ENCODE measurements around the gene SLC15A3. TPM values are rescaled to one million over a fixed set of nuclear protein-coding genes. Genes with fewer than 3 reads are reported as not detected.

Gene SLC15A3
- total RNA-seq, 1 experiment from 2014 or later: 10.2 TPM

- TF ChIP-seq ATF6 (CRISPR knock-in tag; IDR thresholded peaks at IDR 0.05) (no peak), ZNF425 (CRISPR knock-in tag; conservative IDR thresholded peaks at IDR 0.05) (no peak), IRF1 (CRISPR knock-in tag; IDR thresholded peaks at IDR 0.05) (no peak), FOXK1 (CRISPR knock-in tag; IDR thresholded peaks at IDR 0.05) (no peak), FOXP1 (CRISPR knock-in tag; IDR thresholded peaks at IDR 0.05; ENCODE audit: borderline replicate concordance) (no peak), OVOL2 (CRISPR knock-in tag; IDR thresholded peaks at IDR 0.05; ENCODE audit: borderline replicate concordance) (no peak), MLX (CRISPR knock-in tag; IDR thresholded peaks at IDR 0.05) (no peak)
Observed at GRCh38 chr11:60905047-60905446, 46.9 kb downstream of the SLC15A3 start (continued).

- POLR2A ChIA-PET: no interaction called here
- CTCF ChIA-PET: interaction anchor here (1.9 kb wide), 1 partner anchor 15 kb away, joined by 7 read pairs; no protein-coding TSS in a partner anchor
- ATAC-seq (no peak), DNase-seq (ENCODE audit: low spot score) (no peak)
- no peak for TF ChIP-seq STAT6 (CRISPR knock-in tag; conservative IDR thresholded peaks at IDR 0.05; ENCODE audit: low read depth)
- TF ChIP-seq ZNF219 (CRISPR knock-in tag; IDR thresholded peaks at IDR 0.05; ENCODE audit: borderline replicate concordance): no peak
- no peak overlapping the region for H3K4me3 Mint-ChIP-seq
- peaks cover 18% of the 10 kb centered on the region for H3K4me1 Mint-ChIP-seq
- H3K27me3 Mint-ChIP-seq (ENCODE audit: low read depth): no peaks in the 10 kb centered on the region
- H3K9me3 Mint-ChIP-seq: no peaks in the 10 kb centered on the region
- no peak overlapping the region for H3K27ac Mint-ChIP-seq
- peaks cover 55% of the 10 kb centered on the region for H3K36me3 Mint-ChIP-seq
Observed at GRCh38 chr11:60902625-60903024, 49.4 kb downstream of the SLC15A3 start.

GRCh38 chr11:60900673-60901404 lies 51.1 kb downstream of the SLC15A3 start:
- H3K36me3 Mint-ChIP-seq: peaks cover 70% of the 10 kb centered on the region
- no peak overlapping the region for H3K4me3 Mint-ChIP-seq
- CTCF ChIA-PET: interaction anchor here (1.2 to 2.2 kb wide), 3 partner anchors 13 to 69 kb away, joined by 3 to 51 read pairs (median 7); partner anchors contain the start of gene TMEM109
- DNase-seq (ENCODE audit: low spot score): no peak
- no peaks in the 10 kb centered on the region for H3K27me3 Mint-ChIP-seq (ENCODE audit: low read depth)
- peaks cover 16% of the 10 kb centered on the region for H3K4me1 Mint-ChIP-seq
- H3K27ac Mint-ChIP-seq: no peak overlapping the region
- H3K9me3 Mint-ChIP-seq: no peaks in the 10 kb centered on the region
- POLR2A ChIA-PET: no interaction called here
- no peak for TF ChIP-seq CBFB (CRISPR knock-in tag; IDR thresholded peaks at IDR 0.05; ENCODE audit: low read depth)
- no peak for TF ChIP-seq NR3C1 (CRISPR knock-in tag; conservative IDR thresholded peaks at IDR 0.05; ENCODE audit: low read depth)
- no peak for ATAC-seq
